Measurements from ENCODE around the gene SRSF5.

- TF ChIP-seq, protein P1, sequence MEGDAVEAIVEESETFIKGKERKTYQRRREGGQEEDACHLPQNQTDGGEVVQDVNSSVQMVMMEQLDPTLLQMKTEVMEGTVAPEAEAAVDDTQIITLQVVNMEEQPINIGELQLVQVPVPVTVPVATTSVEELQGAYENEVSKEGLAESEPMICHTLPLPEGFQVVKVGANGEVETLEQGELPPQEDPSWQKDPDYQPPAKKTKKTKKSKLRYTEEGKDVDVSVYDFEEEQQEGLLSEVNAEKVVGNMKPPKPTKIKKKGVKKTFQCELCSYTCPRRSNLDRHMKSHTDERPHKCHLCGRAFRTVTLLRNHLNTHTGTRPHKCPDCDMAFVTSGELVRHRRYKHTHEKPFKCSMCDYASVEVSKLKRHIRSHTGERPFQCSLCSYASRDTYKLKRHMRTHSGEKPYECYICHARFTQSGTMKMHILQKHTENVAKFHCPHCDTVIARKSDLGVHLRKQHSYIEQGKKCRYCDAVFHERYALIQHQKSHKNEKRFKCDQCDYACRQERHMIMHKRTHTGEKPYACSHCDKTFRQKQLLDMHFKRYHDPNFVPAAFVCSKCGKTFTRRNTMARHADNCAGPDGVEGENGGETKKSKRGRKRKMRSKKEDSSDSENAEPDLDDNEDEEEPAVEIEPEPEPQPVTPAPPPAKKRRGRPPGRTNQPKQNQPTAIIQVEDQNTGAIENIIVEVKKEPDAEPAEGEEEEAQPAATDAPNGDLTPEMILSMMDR (conservative IDR thresholded peaks at IDR 0.05; ENCODE audit: low read length) = no peak
- no peak for TF ChIP-seq EZH2phosphoT487 (IDR thresholded peaks at IDR 0.05; ENCODE audit: borderline replicate concordance)
Measured at GRCh38 chr14:69804902-69805301, 38.0 kb downstream of the SRSF5 start.

All from Loucy (cell line).